Tibial nerve (tissue), 4 donors: Measurements from ENCODE around the gene GGCX. TPM values are rescaled to one million over a fixed set of nuclear protein-coding genes. Genes with fewer than 3 reads are reported as not detected.

Experiments
- DNase-seq, 2 donors: peaks; one replicate each; pipeline ENCODE4 v3.0.0-alpha.2; 2019; ENCODE audit warnings: low spot score in 2 of 2
- H3K27ac ChIP-seq, 4 donors: fragments of 200-600 bp; sonication (generic) in 3 of 4; one replicate each; pipeline ENCODE4 v1.5.1; 2017 to 2019; ENCODE audit warnings: mild to moderate bottlenecking in 1 of 4
- H3K27me3 ChIP-seq, 2 donors: fragments of 200-600 bp; sonication (generic) in 1 of 2; one replicate each; pipeline versions ENCODE4 v1.5.1 to v1.6.0; 2017 to 2019
- H3K36me3 ChIP-seq, 3 donors: fragments of 200-600 bp; sonication (generic); one replicate each; pipeline ENCODE4 v1.5.1; 2018 to 2019
- H3K4me1 ChIP-seq, 4 donors: fragments of 200-600 bp; sonication (generic) in 3 of 4; one replicate each; pipeline ENCODE4 v1.5.1; 2017 to 2019
- H3K4me3 ChIP-seq, 4 donors: fragments of 200-600 bp; sonication (generic) in 3 of 4; one replicate each; pipeline ENCODE4 v1.5.1; 2017 to 2019; ENCODE audit warnings: mild to moderate bottlenecking in 1 of 4, moderate library complexity in 1 of 4
- H3K9me3 ChIP-seq, 4 donors: fragments of 200-600 bp; sonication (generic) in 3 of 4; one replicate each; pipeline ENCODE4 v1.5.1; 2017 to 2019
- EP300 ChIP-seq, 2 donors: sonication (generic); formaldehyde crosslinking; IDR thresholded peaks; one replicate each; pipeline ENCODE4 v1.6.1; 2017; ENCODE audit warnings: antibody characterized with exemption in 2 of 2, mild to moderate bottlenecking in 1 of 2
- POLR2A ChIP-seq, 2 donors: fragments of 450-650 bp; IDR thresholded peaks; one replicate each; pipeline ENCODE4 v1.6.1; 2017; ENCODE audit warnings: antibody characterized with exemption in 2 of 2, mild to moderate bottlenecking in 2 of 2, moderate library complexity in 2 of 2
- WGBS, 2 donors: methylation state at CpG; one replicate each; pipeline ENCODE4 v1.1.5; 2018; 5-methylcytosine and 5-hydroxymethylcytosine counted together
- total RNA-seq, 4 donors: library from RNA; depleted of rRNA; stranded (reverse); fragments of >200 nt; gene quantifications; one replicate each; pipeline ENCODE4 v1.1.0, GENCODE V29; 2016
- TF ChIP-seq, protein P1 (sequence below), 5 experiments: fragments of 200-600 bp in 3 of 5; fragments of 450-650 bp in 2 of 5; sonication (generic) in 3 of 5; IDR thresholded peaks; one replicate each; pipeline ENCODE4 v1.5.1; 2016 to 2019; ENCODE audit warnings: antibody characterized with exemption in 5 of 5, mild to moderate bottlenecking in 3 of 5, moderate library complexity in 2 of 5

Gene GGCX
- total RNA-seq, 4 donors from 2014 or later = 24.7 to 34.3 (median 27.1) TPM

DNA sequence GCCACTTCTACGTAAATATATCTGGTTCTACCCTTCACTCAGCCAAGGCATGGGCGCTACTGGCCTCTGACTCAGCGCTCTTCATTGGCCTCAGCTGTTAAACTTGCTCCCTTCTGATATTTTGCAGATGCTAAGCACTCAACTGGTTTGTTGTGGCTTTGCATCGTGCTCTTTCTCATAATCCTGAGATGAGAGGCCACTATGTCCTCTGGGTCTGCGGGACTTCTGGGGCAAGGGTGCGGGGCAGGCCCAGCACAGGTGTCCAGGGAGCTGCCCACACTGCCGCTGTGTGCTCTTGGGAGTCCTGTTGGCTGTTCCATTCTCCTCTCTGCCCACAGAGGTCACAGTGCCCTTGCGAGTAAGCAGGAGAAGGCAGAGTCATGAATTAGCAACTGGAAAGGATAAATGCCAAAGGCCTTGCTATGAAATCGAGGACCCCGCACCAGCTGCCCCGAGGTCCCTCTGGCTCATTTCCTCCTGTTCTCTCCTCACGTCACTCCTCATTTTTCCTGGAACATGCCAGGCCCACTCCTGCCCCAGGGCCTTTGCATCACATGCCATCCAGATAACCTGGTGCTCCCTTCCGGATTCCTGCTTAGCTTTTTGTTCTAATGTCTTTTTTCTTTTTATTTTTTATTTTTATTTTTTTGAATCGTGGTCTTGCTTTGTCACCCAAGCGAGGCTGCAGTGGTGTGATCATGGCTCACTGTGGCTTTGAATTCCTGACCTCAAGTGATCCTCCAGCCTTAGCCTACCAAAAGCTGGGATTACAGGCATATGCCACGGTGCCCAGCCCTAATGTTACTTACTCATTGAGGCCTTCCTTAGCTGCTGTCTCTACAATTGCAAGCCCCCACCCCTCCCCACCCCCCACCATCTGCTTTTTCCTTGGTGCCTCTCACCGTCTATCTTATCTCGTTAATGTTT lies 57.2 kb downstream of the GGCX start:
- TF ChIP-seq EP300 (IDR thresholded peaks at IDR 0.05) (no peak), POLR2A (IDR thresholded peaks at IDR 0.05) (no peak)
- TF ChIP-seq, protein P1, sequence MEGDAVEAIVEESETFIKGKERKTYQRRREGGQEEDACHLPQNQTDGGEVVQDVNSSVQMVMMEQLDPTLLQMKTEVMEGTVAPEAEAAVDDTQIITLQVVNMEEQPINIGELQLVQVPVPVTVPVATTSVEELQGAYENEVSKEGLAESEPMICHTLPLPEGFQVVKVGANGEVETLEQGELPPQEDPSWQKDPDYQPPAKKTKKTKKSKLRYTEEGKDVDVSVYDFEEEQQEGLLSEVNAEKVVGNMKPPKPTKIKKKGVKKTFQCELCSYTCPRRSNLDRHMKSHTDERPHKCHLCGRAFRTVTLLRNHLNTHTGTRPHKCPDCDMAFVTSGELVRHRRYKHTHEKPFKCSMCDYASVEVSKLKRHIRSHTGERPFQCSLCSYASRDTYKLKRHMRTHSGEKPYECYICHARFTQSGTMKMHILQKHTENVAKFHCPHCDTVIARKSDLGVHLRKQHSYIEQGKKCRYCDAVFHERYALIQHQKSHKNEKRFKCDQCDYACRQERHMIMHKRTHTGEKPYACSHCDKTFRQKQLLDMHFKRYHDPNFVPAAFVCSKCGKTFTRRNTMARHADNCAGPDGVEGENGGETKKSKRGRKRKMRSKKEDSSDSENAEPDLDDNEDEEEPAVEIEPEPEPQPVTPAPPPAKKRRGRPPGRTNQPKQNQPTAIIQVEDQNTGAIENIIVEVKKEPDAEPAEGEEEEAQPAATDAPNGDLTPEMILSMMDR (IDR thresholded peaks at IDR 0.05) = no peak
- no peak overlapping the region for H3K4me3 ChIP-seq
- DNase-seq = no peak
- H3K27ac ChIP-seq = peak overlapping the region in 2 of 4 donors; percentile 56 to 75
- H3K9me3 ChIP-seq = no peaks in the 10 kb centered on the region
- WGBS, 2 donors = 85 to 87% methylated on average over 18 of the region's 18 CpGs
- H3K27me3 ChIP-seq = no peaks in the 10 kb centered on the region
- H3K36me3 ChIP-seq = no peaks in the 10 kb centered on the region
- peaks cover 0 to 43% (median 5%) of the 10 kb centered on the region in 4 donors for H3K4me1 ChIP-seq

DNA sequence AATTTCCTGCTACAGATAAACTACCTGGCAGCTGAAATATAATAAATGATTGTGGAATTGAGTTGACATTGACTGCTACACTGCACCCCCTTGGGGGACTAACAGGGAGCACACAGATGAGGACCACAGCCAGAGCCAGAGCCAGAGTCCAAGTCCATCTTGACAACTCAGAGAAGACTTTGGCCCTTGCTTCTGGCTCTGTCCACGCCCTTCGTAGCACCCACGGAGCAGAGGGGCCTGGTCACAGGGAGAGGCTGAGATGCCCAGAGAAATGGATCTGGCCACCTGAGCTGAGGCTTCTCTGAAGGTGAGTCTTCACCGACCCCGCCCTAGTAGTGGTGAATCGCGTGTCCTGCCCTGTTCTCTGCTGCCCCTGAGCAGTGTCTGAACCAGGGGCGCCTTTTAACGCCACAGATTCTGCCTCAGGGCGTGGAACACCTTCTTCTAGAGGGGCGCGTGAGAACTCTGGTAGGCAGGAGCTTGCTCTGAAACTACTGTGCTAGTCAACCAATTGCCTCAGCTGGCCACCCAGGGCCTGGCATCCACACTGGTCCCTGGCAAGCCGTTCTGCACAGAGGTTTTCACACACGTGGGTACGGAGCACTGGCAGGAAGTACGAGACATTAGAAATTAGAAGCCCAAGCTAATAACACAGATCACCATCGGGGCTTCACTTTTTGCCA lies 58.0 kb downstream of the GGCX start:
- no peaks in the 10 kb centered on the region for H3K27me3 ChIP-seq
- TF ChIP-seq, protein P1 (IDR thresholded peaks at IDR 0.05) = no peak
- TF ChIP-seq EP300 (IDR thresholded peaks at IDR 0.05) (no peak), POLR2A (IDR thresholded peaks at IDR 0.05) (no peak)
- no peaks in the 10 kb centered on the region for H3K36me3 ChIP-seq
- H3K9me3 ChIP-seq = no peaks in the 10 kb centered on the region
- H3K4me1 ChIP-seq = peaks cover 0 to 45% (median 5%) of the 10 kb centered on the region in 4 donors
- no peak for DNase-seq
- H3K27ac ChIP-seq = no peak overlapping the region
- H3K4me3 ChIP-seq = no peak overlapping the region
- 90 to 91% methylated on average over 14 to 17 of the region's 17 CpGs for WGBS, 2 donors

DNA sequence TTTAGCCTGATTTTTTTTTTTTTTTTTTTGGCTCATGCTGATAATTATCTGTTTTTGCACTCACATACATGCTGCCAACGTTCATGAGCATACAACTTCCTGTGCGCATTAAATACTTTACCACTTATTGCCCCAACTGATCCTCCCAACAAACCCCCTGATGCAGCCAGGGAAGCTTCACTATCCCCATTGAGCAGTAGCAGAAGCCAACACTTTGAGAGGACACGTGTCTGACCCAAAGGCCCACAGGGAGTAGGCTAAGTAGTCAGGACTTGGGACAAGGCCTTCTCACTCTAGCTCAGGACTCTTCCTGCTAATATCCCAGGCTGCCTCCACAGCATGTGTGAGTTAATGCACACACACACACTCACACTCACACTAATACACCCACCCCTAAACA lies 58.6 kb downstream of the GGCX start:
- TF ChIP-seq EP300 (IDR thresholded peaks at IDR 0.05) (no peak), POLR2A (IDR thresholded peaks at IDR 0.05) (no peak)
- TF ChIP-seq, protein P1 (IDR thresholded peaks at IDR 0.05) = no peak
- Histone ChIP-seq H3K27me3 (no peaks in the 10 kb centered on the region), H3K27ac (no peak overlapping the region), H3K4me1 (peaks cover 0 to 45% (median 5%) of the 10 kb centered on the region in 4 donors), H3K4me3 (no peak overlapping the region), H3K36me3 (no peaks in the 10 kb centered on the region), H3K9me3 (no peaks in the 10 kb centered on the region)
- DNase-seq = no peak
- 68 to 80% methylated on average over 3 of the region's 3 CpGs for WGBS, 2 donors

DNA sequence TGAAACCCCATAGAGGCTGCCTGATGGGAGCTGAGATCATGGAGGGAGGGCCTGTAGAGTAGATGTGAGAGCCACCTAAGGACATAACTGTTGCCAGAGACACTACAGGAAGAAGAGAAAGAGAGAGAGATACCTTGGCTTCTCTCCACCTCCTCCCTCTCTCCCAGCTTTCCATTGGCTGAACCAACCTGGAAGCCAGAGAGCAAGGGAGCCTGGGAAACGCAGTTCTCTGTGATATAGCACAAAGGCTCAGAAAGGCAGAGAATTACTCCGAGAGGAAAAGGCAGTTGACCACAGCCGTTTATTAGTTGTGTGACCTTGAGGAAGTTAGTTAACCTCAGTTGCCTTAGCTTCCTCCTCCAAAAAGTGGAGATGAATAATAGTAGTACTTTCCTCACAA lies 60.0 kb downstream of the GGCX start:
- H3K4me1 ChIP-seq = peaks cover 0 to 39% (median 5%) of the 10 kb centered on the region in 4 donors
- TF ChIP-seq EP300 (IDR thresholded peaks at IDR 0.05) (peak in 1 of 2 donors; percentile 17), POLR2A (IDR thresholded peaks at IDR 0.05) (no peak)
- no peaks in the 10 kb centered on the region for H3K27me3 ChIP-seq
- no peaks in the 10 kb centered on the region for H3K36me3 ChIP-seq
- no peak for DNase-seq
- peak overlapping the region in 2 of 4 donors; percentile 8 to 20 for H3K27ac ChIP-seq
- WGBS, 2 donors = 67 to 71% methylated on average over 3 of the region's 3 CpGs
- H3K4me3 ChIP-seq = no peak overlapping the region
- H3K9me3 ChIP-seq = no peaks in the 10 kb centered on the region

DNA sequence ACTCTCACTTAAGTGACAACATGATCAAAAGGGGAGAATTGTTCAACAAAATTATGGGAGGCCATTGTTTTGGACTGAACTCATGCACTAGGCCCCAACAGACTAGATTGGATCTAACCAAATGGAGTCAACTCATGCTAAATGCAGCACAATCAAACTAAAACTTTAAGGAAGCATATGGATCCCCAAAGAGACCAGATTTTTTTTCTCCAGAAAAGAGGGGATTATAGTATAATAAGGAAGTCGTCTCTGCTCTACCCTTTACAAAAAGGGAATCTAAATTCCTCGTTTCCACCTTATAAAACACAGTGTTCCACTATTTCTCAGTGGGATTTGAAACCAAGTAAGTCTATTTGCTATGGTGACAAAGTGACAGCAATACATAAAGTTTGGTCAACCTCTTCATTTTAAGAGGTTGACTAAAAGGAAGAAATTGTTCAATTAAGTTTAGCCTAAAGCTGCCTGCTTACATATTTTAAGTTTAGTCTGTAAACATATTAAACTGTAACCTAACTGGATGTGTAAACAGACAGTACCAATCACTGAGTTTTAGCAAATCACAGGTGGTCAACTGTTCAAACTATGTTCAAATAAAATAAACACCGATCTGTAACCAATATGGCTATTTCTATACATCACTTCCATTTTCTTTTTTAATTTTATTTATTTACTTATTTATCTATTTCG lies 63.2 kb downstream of the GGCX start:
- TF ChIP-seq POLR2A (IDR thresholded peaks at IDR 0.05) (no peak), EP300 (IDR thresholded peaks at IDR 0.05) (no peak)
- TF ChIP-seq, protein P1 (IDR thresholded peaks at IDR 0.05) = no peak
- peak overlapping the region in 1 of 4 donors; percentile 66 for H3K27ac ChIP-seq
- 65 to 86% methylated on average over 4 of the region's 4 CpGs for WGBS, 2 donors
- H3K27me3 ChIP-seq = no peaks in the 10 kb centered on the region
- peaks cover 0 to 16% (median 4%) of the 10 kb centered on the region in 4 donors for H3K4me1 ChIP-seq
- no peak overlapping the region for H3K4me3 ChIP-seq
- no peak for DNase-seq
- H3K9me3 ChIP-seq = no peaks in the 10 kb centered on the region
- no peaks in the 10 kb centered on the region for H3K36me3 ChIP-seq
